Natural killer cell (primary cell): ENCODE measurements around the gene CCDC85A. TPM values are rescaled to one million over a fixed set of nuclear protein-coding genes. Genes with fewer than 3 reads are reported as not detected.

ENCODE experiments used
- ATAC-seq, 3 donors: fragments of 150-1000 bp in 2 of 3; fragments of 200-7000 bp in 1 of 3; cut with Tn5 transposase; 1 replicate in 1 of 3; 2 replicates in 2 of 3; pipeline ENCODE4 v1.10.0; 2021; ENCODE audit warnings: mild to moderate bottlenecking in 2 of 3, moderate library complexity in 2 of 3
- DNase-seq, 2 donors: peaks; one replicate each; pipeline versions ENCODE4 v3.0.0 to v3.0.0-alpha.2; 2013 to 2021; ENCODE audit warnings: mixed read lengths in 1 of 2
- H3K27ac ChIP-seq: one replicate; pipeline ENCODE4 v1.5.1; 2013; ENCODE audit warnings: mild to moderate bottlenecking, low read length
- H3K27me3 ChIP-seq: one replicate; pipeline ENCODE4 v1.6.1; 2013; ENCODE audit warnings: low read length; ENCODE audit not compliant: control insufficient read depth, insufficient read depth
- H3K36me3 ChIP-seq: one replicate; pipeline ENCODE4 v1.6.1; 2013; ENCODE audit warnings: low read length; ENCODE audit not compliant: control insufficient read depth, insufficient read depth
- H3K4me1 ChIP-seq: one replicate; pipeline ENCODE4 v1.6.1; 2013; ENCODE audit warnings: low read length; ENCODE audit not compliant: control insufficient read depth, insufficient read depth
- H3K4me3 ChIP-seq: one replicate; pipeline ENCODE4 v1.5.1; 2013; ENCODE audit warnings: low read length
- H3K9me3 ChIP-seq: one replicate; pipeline ENCODE4 v1.6.1; 2013; ENCODE audit warnings: low read length; ENCODE audit not compliant: control insufficient read depth, insufficient read depth
- H3K27ac Mint-ChIP-seq, 2 donors: one replicate each; pipeline ENCODE4 v1.8.0; 2022; ENCODE audit warnings: mild to moderate bottlenecking in 2 of 2, mixed read lengths in 2 of 2, moderate library complexity in 1 of 2
- H3K27me3 Mint-ChIP-seq, 2 donors: one replicate each; pipeline ENCODE4 v1.8.0; 2022; ENCODE audit warnings: low read depth in 2 of 2, mixed read lengths in 2 of 2
- H3K36me3 Mint-ChIP-seq: one replicate; pipeline ENCODE4 v1.8.0; 2022; ENCODE audit warnings: mixed read lengths
- H3K4me1 Mint-ChIP-seq, 2 donors: one replicate each; pipeline ENCODE4 v1.8.0; 2022; ENCODE audit warnings: mixed read lengths in 2 of 2
- H3K4me3 Mint-ChIP-seq: one replicate; pipeline ENCODE4 v1.8.0; 2022; ENCODE audit warnings: mild to moderate bottlenecking, moderate library complexity, mixed read lengths
- H3K9me3 Mint-ChIP-seq, 2 donors: one replicate each; pipeline ENCODE4 v1.8.0; 2022; ENCODE audit warnings: mixed read lengths in 2 of 2
- CTCF ChIP-seq: fragments of 200-600 bp; IDR thresholded peaks from one replicate; pipeline ENCODE4 v1.8.0; 2022; ENCODE audit warnings: antibody characterized with exemption
- WGBS: methylation state at CpG from one replicate; pipeline ENCODE4 v1.1.7; 2013; ENCODE audit warnings: missing lambda C conversion rate; ENCODE audit not compliant: insufficient coverage; 5-methylcytosine and 5-hydroxymethylcytosine counted together
- intact Hi-C: fragments of 100-400 bp; cut with micrococcal nuclease; formaldehyde crosslinking; loops from one replicate; pipeline ENCODE4 v1.14.2; 2022
- total RNA-seq, 4 donors: library from RNA; stranded (reverse); fragments of 120-200 nt in 1 of 4; gene quantifications; one replicate each; pipeline versions ENCODE4 v1.2.3 to v1.2.4, GENCODE V29; 2013 to 2022

CCDC85A gene
- total RNA-seq, 3 donors from 2014 or later (not counting 1 experiment from before 2014, with no cell fraction given), result not detected

GRCh38 chr2:56416500-56417176 lies 232.8 kb downstream of the CCDC85A start:
- no CpG with 5 or more reads among the region's 1 CpG for WGBS

More at GRCh38 chr2:56416500-56417176, 232.8 kb downstream of the CCDC85A start:
- Mint-ChIP-seq H3K4me1 (no peaks in the 10 kb centered on the region), H3K27ac (no peak overlapping the region), H3K36me3 (no peaks in the 10 kb centered on the region), H3K4me3 (no peak overlapping the region), H3K27me3 (no peaks in the 10 kb centered on the region), H3K9me3 (peaks cover 19 to 25% of the 10 kb centered on the region in 2 donors)
- H3K27ac ChIP-seq, result no peak overlapping the region
- no peak for TF ChIP-seq CTCF
- no peak for ATAC-seq
- H3K27me3 ChIP-seq, result no peaks in the 10 kb centered on the region
- no peaks in the 10 kb centered on the region for H3K36me3 ChIP-seq
- no peak for DNase-seq
- H3K9me3 ChIP-seq, result peaks cover 9% of the 10 kb centered on the region
- no peak overlapping the region for H3K4me3 ChIP-seq
- intact Hi-C loops, result no loop called here
- no peaks in the 10 kb centered on the region for H3K4me1 ChIP-seq
